Bladder microvascular endothelial cell (primary cell): Measurements from ENCODE around the gene AFF3. TPM values are rescaled to one million over a fixed set of nuclear protein-coding genes. Genes with fewer than 3 reads are reported as not detected.

Experiments used
- total RNA-seq: library from RNA; depleted of rRNA; stranded (reverse); fragments of >200 nt; gene quantifications from 2 replicates; pipeline ENCODE4 v1.2.3, GENCODE V29; 2014

The AFF3 gene, protein sequence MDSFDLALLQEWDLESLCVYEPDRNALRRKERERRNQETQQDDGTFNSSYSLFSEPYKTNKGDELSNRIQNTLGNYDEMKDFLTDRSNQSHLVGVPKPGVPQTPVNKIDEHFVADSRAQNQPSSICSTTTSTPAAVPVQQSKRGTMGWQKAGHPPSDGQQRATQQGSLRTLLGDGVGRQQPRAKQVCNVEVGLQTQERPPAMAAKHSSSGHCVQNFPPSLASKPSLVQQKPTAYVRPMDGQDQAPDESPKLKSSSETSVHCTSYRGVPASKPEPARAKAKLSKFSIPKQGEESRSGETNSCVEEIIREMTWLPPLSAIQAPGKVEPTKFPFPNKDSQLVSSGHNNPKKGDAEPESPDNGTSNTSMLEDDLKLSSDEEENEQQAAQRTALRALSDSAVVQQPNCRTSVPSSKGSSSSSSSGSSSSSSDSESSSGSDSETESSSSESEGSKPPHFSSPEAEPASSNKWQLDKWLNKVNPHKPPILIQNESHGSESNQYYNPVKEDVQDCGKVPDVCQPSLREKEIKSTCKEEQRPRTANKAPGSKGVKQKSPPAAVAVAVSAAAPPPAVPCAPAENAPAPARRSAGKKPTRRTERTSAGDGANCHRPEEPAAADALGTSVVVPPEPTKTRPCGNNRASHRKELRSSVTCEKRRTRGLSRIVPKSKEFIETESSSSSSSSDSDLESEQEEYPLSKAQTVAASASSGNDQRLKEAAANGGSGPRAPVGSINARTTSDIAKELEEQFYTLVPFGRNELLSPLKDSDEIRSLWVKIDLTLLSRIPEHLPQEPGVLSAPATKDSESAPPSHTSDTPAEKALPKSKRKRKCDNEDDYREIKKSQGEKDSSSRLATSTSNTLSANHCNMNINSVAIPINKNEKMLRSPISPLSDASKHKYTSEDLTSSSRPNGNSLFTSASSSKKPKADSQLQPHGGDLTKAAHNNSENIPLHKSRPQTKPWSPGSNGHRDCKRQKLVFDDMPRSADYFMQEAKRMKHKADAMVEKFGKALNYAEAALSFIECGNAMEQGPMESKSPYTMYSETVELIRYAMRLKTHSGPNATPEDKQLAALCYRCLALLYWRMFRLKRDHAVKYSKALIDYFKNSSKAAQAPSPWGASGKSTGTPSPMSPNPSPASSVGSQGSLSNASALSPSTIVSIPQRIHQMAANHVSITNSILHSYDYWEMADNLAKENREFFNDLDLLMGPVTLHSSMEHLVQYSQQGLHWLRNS (N-terminal part only)
- under 0.01 and 0.19 TPM in 2 replicates for total RNA-seq

DNA sequence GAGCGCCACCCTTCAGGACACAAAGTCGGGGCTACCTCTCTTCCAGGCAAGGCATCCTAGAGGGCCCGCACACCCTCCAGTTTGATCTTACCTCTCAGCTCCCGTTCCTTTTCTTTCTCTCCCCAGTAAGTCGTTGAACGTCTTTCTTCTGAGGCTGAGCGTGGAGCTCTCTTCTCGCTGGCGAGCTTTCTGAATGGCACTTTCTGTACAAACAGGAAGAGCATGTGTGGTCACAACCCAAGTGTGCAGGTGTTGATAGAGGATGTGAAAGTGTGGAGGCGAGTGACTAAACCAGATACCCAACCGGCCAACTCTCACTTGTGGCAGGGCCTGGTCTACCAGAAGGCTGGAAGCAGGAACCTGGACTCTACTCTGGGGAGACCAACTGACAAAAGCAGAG lies at the start of gene AFF3:
TSS of gene AFF3 (minus strand) at position 198 of the 400 bp plus-strand sequence. CDS start 38,136 bp downstream, outside the sequence.

Other genes with a start within 250 kb of the AFF3 start
- under 0.01 TPM in 1 of 2 replicates, not detected in the other for gene LONRF2, start 179.9 kb upstream of the AFF3 start, total RNA-seq